Activated naive CD8-positive, alpha-beta T cell treated with anti-CD3 and anti-CD28 coated beads, Interleukin-2, amount 50 U/mL, for 16 hours (primary cell): ENCODE data around the gene CDKN2AIP.
A peak's percentile ranks its signal among the peaks of the same experiment; 100 is the strongest.
"Not testable (repeated sequence)": the region's sequence is repeated elsewhere in the genome, so short reads cannot be mapped to it uniquely, and the experiment has no call there.

Experiments
- DNase-seq: peaks from one replicate; pipeline ENCODE4 v3.0.0-alpha.2; 2020; ENCODE audit warnings: low read depth, low spot score

CDKN2AIP gene

DNA sequence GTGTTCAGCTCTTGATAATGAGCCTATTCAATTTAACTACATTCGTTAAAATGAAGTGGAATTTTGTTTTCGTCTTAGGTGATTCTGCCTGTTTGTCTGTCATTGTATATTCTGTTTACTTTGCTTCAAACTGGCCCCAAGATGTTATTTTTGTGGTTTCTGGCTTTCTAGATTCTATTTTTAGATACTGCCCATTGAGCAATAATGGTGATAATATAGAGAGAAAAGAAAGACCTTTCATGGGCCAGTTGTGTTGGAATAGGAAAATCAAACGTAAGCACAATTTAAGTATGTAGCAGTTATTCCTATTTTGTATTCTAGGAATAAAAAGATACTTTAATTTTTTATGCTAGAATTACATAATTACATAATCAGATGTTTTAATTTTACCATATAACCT lies 4.0 kb downstream of the CDKN2AIP start:
- no peak for DNase-seq

DNA sequence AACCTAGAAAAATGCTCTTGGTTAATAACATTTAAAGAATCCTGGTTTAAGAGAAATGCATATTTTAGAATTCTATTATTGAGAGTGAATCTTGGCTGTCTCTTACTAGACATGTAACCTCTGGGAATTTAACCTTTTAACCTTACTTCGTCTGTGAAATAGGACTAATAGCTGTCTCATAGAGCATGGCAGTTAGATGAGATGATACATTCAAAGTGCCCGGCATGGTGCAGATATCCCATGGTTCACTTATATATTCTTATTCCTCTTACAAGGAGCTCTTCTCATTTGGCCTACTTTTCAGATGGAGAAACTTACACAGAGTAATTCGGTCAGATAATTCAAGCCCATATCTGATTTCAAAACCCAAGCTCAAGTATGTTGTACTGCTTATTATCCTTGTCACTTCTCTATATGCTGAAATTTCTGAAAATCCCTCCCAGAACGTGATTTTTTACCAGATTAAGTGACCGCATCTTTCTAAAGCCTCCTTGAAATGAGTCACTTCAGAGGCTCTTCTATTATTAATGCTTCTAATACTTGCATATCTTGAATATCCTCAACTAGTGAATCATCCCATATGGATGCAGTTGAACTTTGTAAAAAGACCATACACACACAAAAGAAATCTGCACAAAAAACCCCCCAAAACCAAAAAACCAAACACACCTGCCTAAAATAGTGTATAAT lies 4.9 kb downstream of the CDKN2AIP start:
- DNase-seq: no peak

DNA sequence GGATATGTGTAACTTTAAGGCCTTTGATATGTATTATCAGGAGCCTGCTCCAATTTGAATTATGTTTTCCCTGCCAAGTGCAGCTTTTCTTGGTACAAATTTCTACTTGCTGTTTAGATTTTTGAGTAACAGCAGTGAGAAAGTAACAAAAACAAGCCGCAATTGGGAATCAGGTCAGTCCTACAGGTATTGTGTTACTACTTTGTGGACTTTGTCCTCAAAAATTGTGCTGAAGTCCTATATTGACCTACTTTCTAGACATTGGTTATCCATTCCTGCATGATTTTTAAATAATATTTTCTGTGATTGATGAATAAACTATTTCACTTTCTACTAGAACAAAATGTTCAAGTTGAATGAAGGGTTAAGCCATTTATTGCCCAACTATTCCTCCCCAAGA lies 5.7 kb downstream of the CDKN2AIP start:
- no peak for DNase-seq

DNA sequence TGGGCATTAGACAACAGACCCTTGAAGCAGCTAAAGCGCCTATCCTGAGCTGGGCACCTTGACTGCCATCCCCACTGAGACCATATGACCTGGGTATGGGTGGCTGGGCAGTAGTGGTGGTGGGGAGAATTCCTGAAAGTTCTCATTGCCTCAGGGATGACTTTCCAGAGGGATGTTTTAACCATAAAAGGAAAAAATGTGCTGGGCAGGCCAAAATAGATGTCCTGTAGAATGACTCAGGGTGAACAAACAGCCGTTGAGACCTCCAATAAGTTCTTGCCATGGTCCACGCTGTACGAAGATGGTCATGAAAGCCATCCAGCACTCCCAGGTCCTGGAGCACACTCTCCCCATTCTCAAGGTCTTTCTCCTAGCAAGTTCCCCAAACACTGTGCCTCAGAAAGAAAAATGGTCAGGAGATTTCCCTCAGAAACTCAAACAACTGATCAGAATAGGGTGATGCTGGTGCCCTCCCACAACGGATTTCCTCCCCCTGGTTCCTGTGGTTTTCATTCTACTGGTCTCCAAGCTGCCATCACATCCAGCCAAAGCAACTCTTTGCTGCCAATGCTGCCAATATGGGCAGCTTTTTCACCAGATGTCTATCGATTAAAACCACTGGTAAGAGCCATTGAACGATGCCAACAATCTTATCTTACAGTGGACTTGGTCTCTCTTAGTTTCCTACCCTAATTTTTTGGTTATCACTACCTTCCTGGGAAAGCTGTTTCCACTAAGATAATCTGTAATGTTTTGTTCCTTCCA lies 11.2 kb downstream of the CDKN2AIP start:
- DNase-seq: no peak

DNA sequence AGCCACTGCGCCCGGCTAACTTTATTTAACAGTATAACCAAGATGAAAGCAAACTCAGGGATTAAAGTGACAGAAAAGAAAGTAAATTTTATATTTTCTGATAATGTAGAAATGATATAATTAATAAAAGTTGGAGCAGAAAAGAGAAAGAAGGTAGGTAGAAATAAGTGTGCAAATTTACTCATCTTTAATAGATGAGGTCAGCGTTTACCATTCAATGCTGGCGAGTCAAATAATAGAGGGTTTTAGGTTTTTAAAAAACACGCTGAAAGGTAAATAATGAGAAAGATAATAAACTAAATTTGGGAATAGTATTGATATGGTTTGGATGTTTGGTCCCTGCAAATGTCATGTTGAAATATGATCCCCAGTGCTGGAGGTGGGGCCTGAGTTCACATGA lies 13.6 kb downstream of the CDKN2AIP start:
- no peak for DNase-seq

DNA sequence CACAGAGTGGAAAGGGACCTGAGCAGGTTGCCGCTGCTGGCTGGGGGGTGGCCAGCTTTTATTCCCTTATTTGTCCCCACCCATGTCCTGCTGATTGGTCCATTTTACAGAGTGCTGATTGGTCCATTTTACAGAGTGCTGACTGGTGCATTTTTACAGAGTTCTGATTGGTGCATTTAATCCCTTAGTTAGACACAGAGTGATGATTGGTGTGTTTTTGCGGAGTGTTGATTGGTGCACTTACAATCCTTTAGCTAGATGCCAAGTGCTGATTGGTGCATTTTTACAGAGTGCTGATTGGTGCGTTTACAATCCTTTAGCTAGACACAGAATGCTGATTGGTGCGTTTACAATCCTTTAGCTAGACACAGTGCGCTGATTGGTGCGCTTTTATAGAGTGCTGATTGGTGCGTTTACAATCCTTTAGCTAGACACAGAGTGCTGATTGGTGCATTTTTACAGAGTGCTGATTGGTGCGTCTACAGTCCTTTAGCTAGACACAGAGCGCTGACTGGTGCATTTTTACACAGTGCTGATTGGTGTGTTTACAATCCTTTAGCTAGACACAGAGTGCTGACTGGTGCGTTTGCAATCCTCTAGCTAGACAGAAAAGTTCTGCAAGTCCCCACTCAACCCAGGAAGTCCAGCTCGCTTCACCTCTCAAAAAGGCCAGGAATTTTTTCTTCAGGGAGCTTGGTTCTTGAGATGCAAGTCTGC lies 19.6 kb downstream of the CDKN2AIP start:
- not testable (repeated sequence) for DNase-seq

DNA sequence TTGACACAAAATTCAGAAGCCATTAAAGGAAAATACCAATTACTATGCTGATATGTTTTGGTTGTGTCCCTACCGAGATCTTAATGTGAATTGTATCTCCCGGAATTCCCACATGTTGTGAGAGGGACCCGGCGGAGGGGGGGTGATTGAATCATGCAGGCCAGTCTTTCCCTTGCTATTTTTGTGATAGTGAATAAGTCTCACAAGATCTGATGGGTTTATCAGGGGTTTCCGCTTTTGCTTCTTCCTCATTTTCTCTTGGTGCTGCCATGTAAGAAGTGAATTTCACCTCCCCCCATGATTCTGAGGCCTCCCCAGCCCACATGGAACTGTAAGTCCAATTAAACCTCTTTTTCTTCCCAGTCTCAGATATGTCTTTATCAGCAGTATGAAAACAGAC lies 21.4 kb downstream of the CDKN2AIP start:
- DNase-seq: not testable (repeated sequence)

DNA sequence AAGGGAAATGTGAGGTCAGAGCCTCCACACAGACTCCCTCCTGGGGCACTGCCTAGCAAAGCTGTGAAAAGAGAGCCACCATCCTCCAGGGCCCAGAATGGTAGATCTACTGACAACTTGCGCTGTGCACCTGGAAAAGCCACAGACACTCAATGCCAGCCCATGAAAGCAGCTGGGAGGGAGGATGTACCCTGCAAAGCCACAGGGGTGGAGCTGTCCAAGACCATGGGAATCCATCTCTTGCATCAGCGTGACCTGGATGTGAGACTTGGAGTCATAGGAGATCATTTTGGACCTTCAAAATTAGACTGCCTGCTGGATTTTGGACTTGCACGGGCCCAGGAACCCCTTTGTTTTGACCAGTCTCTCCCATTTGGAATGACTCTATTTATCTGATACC lies 22.8 kb downstream of the CDKN2AIP start:
- no peak for DNase-seq

DNA sequence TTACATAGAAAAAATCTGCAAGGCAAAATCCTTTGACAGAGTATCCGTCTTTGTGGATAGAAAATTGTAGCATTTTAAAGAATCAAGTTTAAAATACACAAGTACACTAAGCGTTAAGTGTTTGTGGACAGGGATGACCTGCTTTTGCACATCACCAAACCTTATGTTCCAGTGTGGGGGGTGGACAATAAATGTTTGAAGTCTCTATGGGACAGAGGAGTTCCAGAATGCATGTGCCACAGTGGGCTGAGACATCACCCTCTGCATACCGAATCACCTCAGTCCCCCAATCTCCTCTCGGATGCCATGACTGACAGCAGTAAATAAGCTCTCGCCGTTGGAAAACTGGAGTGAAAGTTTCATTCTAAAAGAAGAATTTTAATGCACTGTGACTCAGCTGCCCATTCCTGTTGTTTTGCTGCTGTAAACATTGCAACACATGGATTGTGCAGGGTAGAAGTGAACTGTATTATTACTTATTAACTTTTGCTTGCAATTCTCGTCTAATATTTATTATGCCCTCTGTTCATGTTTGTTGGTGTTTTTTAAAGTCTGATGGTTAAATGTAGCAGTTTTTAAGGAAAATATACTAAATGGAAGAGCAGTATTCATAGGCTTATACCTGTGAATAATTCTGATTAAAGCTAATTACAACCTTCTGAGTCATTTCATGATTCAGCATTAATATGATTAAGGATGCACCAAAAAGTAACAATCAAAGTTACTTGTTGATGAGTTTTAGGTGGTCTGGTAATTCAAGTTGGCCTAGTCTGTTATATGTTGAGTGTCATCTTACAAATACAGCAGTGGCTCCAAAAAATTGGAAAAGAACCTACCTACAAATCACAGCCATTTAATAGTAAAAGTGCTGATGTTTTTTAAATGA lies 24.0 kb downstream of the CDKN2AIP start:
- no peak for DNase-seq

DNA sequence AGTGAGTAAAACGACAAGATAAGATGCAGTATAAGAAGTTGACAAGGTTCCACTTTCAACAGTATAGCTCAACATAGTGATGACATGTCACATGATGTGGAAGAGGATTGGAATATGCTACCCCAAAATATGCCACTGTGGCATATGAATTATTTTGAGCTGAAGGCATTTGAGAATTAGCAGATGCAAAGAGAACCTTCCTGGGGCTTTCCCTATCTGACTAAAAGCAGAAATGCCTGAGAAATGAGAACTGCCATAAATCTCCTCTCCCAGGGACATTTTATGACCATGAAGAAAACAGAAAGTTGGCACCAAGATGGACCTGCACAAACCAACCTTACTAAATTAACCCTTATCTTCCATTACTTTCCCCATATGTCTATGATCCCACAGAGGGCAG lies 24.8 kb downstream of the CDKN2AIP start:
- no peak for DNase-seq

DNA sequence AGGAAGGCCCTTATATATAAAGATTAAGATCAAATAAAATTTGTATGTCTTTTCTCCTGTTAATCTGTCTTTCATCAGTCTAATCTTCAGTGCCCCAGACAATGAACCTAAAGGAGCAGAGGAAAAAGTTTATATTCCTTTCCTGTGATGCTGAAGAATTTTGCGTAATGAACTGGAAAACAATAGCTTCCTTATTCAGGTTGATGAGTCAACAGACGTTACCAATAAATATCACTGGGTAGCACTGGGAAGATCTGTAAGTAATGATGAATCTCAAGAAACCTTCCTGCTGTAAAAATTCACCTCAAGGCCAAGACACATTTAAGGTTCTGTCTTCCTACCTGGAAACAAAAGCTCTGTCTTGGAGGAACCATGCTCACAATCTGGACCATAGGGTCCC lies 25.5 kb downstream of the CDKN2AIP start:
- DNase-seq: no peak

DNA sequence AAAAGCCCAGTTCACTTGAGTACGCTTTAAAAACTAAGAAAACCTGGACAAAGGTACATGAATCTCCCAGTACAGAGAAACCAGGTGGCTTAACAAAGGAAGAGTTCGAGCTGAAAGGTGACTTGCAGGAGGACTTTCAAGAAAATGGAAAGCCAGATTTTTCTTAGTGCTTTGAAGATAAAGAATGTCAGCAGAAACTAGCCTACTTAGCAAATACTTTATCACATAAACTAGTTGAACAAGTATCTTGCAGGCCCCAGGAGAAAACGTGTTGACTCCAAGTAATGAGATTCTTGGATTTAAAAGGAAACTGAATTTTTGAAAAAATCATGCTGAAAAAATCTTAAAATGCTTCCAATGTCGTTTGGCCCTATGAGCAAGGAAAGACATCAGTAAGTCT lies 26.4 kb downstream of the CDKN2AIP start:
- DNase-seq: no peak

DNA sequence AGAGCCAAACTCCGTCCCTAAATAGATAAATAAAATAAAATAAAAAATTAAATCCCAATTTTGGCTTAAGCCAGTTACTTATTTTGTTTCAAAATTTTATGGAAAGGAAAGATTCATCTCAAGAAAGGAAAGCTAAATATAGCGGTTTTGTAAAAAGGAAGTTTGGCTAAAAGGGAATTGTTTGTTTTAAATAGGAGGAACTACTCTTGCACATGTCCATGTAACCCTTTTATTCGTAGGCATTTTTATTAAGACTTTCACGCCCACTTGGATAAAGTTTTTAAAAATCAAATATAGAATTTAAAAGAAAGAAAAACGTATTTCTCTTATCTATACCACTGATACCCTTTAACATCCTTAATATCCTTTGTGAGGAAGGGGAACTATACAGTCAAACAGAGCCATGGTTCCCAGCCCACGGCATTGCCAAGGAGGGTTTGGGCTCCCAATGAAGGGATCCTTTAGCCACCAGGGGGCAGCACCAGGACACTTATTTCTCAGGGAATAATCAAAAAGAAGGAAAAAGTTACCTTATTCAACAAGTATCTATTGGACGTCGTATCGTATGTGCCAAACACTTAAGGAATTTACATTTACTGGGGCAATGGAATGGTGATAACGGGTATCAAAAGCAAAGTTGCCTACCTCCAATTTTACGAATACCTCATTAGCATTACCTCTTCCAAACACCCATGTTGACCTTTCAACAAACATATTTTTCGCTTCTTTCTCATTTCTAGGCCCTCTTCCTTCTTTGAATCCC lies 27.7 kb downstream of the CDKN2AIP start:
- peak; percentile 52 for DNase-seq

DNA sequence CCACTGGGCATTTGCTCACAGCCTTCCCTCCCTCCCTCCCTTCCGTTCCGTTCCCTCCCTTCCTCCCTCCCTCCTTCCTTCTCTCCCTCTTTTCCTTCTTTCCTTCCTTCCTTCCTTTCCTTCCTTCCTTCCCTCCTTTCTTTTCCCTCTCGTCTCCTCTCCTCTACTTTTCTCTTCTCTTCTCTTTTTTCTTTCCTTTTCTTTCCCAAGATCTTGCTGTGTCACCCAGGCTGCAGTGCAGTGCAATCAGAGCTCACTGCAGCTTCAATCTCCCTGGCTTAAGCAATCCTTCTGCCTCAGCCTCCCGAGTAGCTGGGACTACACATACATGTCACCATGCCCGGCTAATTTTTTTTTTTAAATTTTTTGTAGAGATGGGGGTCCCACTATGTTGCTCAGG lies 33.7 kb downstream of the CDKN2AIP start:
- no peak for DNase-seq

DNA sequence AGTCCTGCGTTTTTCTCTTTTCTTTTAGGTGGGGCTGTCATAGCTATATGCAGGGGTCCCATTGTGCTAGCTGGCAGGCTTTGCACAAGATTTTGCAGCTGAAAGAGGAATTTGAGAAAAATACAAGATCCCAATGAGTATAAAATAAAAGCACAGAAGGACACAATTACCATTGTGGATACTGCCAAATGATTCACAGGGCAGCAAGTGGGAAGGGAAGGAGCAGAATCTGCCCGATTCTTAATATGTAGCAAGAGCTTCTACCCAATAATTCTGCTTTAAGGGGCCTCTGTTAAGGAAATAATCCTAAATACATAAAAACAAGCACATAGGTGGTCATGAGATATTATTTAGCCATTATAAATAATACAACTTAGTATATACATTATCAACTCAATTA lies 34.5 kb downstream of the CDKN2AIP start:
- no peak for DNase-seq

DNA sequence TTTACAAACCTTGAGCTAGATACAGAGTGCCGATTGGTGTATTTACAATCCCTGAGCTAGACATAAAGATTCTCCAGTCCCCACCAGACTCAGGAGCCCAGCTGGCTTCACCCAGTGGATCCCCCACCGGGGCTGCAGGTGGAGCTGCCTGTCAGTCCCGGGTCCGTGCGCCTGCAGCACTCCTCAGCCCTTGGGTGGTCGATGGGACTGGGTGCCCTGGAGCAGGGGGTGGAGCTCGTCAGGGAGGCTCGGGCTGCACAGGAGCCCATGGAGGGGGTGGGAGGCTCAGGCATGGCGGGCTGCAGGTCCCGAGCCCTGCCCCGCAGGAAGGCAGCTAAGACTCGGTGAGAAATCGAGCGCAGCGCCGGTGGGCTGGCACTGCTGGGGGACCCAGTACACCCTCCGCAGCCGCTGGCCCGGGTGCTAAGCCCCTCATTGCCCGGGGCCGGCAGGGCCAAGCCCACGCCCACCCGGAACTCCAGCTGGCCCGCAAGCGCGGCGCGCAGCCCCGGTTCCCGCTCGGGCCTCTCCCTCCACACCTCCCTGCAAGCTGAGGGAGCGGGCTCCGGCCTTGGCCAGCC lies 38.2 kb downstream of the CDKN2AIP start:
- not testable (repeated sequence) for DNase-seq

DNA sequence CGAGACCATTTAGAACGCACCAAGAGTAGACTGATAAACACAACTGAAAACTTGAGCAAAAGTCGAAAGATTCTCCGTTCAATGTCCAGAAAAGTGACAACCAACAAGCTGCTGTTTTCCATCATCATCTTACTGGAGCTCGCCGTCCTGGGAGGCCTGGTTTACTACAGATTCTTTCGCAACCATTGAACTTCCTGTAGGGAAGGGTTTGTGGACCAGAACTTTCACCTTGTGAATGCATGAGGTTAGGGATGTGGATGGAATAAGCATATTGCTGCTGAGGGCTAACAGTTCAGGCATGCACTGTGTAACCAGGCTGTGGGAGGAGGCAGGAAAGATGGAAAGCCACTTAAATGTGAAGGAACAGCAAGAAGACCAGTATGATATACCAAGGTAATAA lies 39.6 kb downstream of the CDKN2AIP start:
- no peak for DNase-seq

DNA sequence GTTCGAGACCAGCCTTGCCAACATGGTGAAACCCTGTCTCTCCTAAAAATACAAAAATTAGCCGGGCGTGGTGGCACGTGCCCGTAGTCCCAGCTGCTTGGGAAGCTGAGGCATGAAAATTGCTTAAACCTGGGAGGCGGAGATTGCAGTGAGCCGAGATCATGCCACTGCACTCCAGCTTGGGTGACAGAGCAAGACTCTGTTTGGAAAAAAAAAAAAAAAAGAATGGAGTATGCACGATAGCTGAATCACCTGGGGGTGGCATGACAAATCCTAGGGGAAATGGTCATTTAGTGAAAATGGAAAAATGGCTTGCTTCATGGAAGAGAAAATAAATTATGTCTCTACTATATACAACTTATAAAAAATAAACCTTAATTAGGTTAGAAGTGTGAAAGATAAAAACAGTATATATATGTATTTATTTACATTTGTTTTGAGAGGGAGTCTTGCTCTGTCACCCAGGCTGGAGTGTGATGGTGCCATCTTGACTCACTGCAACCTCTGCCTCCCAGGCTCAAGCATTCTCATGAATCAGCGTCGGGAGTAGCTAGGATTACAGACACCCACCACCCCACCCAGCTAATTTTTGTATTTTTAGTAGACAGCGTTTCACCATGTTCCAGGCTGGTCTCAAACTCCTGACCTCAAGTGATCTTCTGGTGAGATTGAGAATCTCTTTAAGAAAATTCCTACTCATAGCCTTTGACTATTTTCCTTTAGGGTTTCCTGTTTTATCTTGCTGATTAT lies 41.1 kb downstream of the CDKN2AIP start:
- DNase-seq: no peak

DNA sequence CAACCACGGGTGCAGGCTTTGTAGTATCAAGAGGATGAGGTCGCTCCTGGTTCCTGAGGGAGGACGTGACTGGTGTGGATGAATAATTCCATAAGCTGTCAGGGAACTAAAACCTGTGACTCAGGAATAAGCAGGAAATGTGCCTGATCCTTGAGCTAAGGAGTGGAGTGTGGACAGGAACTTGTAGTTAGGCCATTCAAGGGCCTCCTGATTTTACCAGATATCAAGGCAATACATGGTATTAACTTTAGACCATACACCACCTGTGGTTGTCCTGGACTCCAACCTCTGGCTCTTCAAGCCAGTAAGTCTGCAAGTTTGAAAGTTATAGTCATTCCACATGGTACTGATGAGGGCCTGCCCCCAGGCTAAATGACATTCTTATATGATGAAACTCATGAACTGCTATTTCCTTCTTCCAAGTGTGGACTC lies 48.4 kb downstream of the CDKN2AIP start:
- no peak for DNase-seq

DNA sequence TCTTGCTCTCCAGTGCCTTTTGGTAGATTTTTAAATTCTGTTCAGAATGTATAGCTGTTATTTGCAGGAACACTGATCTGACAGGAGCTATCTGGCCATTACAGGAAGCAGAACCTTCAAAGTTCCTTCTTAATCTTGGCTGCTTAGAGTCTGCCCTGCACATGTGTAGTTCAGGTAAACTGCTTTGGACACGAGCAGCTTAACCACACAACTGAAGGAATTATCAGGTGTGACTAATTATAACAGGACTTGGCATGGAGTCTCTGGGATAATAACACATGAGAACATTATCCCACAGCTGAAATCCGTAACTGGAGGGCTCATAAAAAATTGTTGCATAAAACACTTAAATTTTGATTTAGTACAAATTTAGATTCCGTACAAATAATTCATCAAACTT lies 48.8 kb downstream of the CDKN2AIP start:
- no peak for DNase-seq
